OCI-LY1 (cell line): ENCODE measurements around the gene DTX3L.

Source experiments
- EZH2 ChIP-seq: fragments of 200-600 bp; sonication (generic), shearing (Covaris generic); IDR thresholded peaks from 2 replicates; pipeline ENCODE4 v1.8.0; 2017; ENCODE audit warnings: borderline replicate concordance, mixed run types, mild to moderate bottlenecking, antibody characterized with exemption, low read length, moderate library complexity, mixed read lengths
- TF ChIP-seq, protein P1 (sequence below): fragments of 200-600 bp; sonication (generic), shearing (Covaris generic); IDR thresholded peaks from 2 replicates; pipeline ENCODE4 v1.5.1; 2017; ENCODE audit warnings: mild to moderate bottlenecking, antibody characterized with exemption, low read length, moderate library complexity, mixed read lengths

DNA sequence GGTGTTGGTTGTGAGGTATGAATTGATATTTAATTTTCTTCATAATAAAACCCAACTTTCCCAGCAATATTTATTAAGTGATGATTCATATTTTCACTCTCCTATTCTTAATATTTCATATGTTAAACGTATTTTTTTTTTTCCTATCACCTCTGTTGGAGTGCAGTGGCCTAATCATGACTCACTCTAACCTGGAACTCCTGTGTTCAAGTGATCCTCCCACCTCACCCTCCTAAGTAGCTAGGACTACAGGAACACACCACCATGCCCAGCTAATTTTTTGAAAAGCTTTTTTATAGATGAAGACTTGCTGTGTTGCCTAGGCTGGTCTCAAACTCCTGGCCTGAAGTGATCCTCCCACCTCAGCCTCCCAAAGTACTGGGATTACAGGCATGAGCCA lies 22.0 kb downstream of the DTX3L start:
- TF ChIP-seq, protein P1, sequence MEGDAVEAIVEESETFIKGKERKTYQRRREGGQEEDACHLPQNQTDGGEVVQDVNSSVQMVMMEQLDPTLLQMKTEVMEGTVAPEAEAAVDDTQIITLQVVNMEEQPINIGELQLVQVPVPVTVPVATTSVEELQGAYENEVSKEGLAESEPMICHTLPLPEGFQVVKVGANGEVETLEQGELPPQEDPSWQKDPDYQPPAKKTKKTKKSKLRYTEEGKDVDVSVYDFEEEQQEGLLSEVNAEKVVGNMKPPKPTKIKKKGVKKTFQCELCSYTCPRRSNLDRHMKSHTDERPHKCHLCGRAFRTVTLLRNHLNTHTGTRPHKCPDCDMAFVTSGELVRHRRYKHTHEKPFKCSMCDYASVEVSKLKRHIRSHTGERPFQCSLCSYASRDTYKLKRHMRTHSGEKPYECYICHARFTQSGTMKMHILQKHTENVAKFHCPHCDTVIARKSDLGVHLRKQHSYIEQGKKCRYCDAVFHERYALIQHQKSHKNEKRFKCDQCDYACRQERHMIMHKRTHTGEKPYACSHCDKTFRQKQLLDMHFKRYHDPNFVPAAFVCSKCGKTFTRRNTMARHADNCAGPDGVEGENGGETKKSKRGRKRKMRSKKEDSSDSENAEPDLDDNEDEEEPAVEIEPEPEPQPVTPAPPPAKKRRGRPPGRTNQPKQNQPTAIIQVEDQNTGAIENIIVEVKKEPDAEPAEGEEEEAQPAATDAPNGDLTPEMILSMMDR, result no peak
- no peak for TF ChIP-seq EZH2
